ENCODE results near the gene CHID1. TPM values are rescaled to one million over a fixed set of nuclear protein-coding genes. Genes with fewer than 3 reads are reported as not detected.

The CHID1 gene
- 95.5 and 120 TPM in 2 replicates for polyA plus RNA-seq (2011; rRNA removed)
- 54.1 and 64.8 TPM in 2 replicates for polyA minus RNA-seq (2011; rRNA and poly(A)+ RNA removed)

DNA sequence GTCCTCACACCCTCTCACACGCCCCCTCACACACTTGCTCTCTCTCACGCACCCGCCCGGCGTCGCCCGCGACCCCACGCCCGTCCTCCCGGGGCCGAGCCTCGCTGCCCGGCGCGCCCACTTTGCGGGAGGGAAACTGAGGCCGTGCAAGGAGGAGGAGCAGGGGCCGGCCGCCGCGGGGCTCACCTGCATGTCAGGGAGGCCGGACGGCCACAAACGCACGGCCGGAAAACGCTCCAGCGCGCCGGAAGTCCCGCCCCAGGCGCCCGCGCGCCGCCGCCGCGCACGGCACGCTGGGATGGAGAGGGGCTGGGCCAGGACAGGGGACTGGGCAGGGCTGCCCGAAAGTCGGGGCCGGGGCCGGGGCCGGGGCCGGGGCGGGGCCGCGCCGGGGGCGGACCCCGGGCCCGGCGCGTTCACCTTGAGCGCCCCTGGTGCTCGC is at the start of gene CHID1:
TSS of gene CHID1 (minus strand) at position 222 of the 442 bp plus-strand sequence. CDS start 5,994 bp downstream, outside the sequence.
- ChIA-PET POLR2A (interaction anchor here (0.7 kb wide), 1 partner anchor 67 kb away, joined by 3 read pairs; no protein-coding TSS in a partner anchor), CTCF (no interaction called here)
- Histone ChIP-seq H3K4me3 (ENCODE audit: low read depth, low read length) (peak within 1 kb of the TSS; percentile 87), H3K27me3 (ENCODE audit: control insufficient read depth, insufficient read depth, low read length) (no peaks in the 10 kb centered on the region), H3K9me3 (ENCODE audit: control insufficient read depth, insufficient read depth, low read length) (no peaks in the 10 kb centered on the region; the same call in 1 of the 2 replicates), H3K27ac (ENCODE audit: low read depth, low read length) (peak within 1 kb of the TSS; percentile 73)
- no peak for DNase-seq (ENCODE audit: low read depth, low spot score)
- TF ChIP-seq, protein P1, sequence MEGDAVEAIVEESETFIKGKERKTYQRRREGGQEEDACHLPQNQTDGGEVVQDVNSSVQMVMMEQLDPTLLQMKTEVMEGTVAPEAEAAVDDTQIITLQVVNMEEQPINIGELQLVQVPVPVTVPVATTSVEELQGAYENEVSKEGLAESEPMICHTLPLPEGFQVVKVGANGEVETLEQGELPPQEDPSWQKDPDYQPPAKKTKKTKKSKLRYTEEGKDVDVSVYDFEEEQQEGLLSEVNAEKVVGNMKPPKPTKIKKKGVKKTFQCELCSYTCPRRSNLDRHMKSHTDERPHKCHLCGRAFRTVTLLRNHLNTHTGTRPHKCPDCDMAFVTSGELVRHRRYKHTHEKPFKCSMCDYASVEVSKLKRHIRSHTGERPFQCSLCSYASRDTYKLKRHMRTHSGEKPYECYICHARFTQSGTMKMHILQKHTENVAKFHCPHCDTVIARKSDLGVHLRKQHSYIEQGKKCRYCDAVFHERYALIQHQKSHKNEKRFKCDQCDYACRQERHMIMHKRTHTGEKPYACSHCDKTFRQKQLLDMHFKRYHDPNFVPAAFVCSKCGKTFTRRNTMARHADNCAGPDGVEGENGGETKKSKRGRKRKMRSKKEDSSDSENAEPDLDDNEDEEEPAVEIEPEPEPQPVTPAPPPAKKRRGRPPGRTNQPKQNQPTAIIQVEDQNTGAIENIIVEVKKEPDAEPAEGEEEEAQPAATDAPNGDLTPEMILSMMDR (IDR thresholded peaks at IDR 0.05; ENCODE audit: low read depth, low read length), result no peak

DNA sequence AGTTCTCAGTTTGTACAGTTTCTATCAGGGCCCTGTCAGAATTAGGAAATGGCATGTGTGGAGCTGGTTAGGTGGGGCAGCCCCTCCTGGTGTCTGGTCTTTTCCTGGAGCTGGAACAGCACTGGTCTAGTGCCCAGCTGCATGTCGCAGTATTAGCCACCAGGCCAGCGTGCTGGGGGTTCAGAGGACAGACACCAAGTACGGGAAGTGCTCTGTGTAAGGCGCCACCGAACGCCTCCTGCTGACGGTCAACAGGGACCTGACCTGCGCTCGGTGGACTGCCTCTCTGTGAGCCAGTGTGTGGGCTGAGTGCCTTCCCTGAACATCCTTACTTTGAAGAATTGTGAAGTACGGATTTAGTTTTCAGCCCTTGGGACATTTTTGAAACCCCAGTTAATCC is 49.0 kb upstream of the CHID1 start:
- Histone ChIP-seq H3K9me3 (ENCODE audit: control insufficient read depth, insufficient read depth, low read length) (no peaks in the 10 kb centered on the region), H3K27me3 (ENCODE audit: control insufficient read depth, insufficient read depth, low read length) (no peaks in the 10 kb centered on the region), H3K4me3 (ENCODE audit: low read depth, low read length) (no peak overlapping the region), H3K27ac (ENCODE audit: low read depth, low read length) (no peak overlapping the region)
- TF ChIP-seq, protein P1 (IDR thresholded peaks at IDR 0.05; ENCODE audit: low read depth, low read length), result no peak
- ChIA-PET POLR2A (no interaction called here), CTCF (no interaction called here)
- no peak for DNase-seq (ENCODE audit: low read depth, low spot score)

DNA sequence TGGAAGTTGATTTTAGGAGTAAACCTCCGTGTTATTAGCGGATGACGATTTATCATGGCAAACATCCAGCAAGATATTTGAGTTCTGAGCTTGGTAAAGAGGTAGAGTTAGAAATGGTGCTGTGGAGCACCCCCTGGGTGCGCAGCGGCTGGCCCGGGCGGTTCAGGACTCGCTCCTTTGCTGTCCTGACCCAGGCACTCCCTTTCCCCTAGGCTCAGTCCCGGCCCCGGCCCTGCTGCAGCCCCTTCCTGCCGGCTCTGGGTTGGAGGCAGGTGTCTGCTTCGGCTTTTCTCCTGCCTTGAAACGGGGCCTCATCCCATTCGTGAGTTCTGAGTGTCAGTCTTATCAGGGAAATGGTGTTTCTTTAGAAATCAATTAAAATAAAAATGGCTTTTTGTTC is 48.4 kb upstream of the CHID1 start:
- CTCF ChIA-PET, result no interaction called here
- POLR2A ChIA-PET, result no interaction called here
- DNase-seq (ENCODE audit: low read depth, low spot score), result no peak
- H3K27me3 ChIP-seq (ENCODE audit: control insufficient read depth, insufficient read depth, low read length), result no peaks in the 10 kb centered on the region
- TF ChIP-seq, protein P1 (IDR thresholded peaks at IDR 0.05; ENCODE audit: low read depth, low read length), result no peak
- no peak overlapping the region for H3K27ac ChIP-seq (ENCODE audit: low read depth, low read length)
- no peaks in the 10 kb centered on the region for H3K9me3 ChIP-seq (ENCODE audit: control insufficient read depth, insufficient read depth, low read length)
- H3K4me3 ChIP-seq (ENCODE audit: low read depth, low read length), result no peak overlapping the region

DNA sequence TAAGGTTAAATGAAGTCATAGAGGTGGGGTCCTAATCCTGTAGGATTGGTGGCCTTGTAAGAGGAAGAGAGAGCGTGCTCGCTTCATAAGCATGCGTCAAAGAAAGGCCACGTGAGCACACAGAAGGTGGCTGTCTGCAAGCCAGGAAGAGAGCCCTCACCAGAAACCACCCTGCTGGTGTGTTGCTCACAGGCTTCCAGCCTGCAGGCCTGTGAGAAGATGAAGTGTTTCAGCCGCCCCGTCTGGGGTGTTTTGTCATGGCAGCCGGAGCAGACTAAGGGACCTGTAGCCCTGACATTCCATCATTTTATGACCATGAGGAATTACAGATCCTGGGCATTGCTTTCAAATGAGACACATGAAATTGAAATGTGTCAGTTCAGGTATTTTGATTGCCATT is 47.5 kb upstream of the CHID1 start:
- POLR2A ChIA-PET, result no interaction called here
- H3K27ac ChIP-seq (ENCODE audit: low read depth, low read length), result no peak overlapping the region
- no peaks in the 10 kb centered on the region for H3K9me3 ChIP-seq (ENCODE audit: control insufficient read depth, insufficient read depth, low read length)
- CTCF ChIA-PET, result no interaction called here
- no peak for DNase-seq (ENCODE audit: low read depth, low spot score)
- no peak overlapping the region for H3K4me3 ChIP-seq (ENCODE audit: low read depth, low read length)
- no peaks in the 10 kb centered on the region for H3K27me3 ChIP-seq (ENCODE audit: control insufficient read depth, insufficient read depth, low read length)
- TF ChIP-seq, protein P1 (IDR thresholded peaks at IDR 0.05; ENCODE audit: low read depth, low read length), result no peak

DNA sequence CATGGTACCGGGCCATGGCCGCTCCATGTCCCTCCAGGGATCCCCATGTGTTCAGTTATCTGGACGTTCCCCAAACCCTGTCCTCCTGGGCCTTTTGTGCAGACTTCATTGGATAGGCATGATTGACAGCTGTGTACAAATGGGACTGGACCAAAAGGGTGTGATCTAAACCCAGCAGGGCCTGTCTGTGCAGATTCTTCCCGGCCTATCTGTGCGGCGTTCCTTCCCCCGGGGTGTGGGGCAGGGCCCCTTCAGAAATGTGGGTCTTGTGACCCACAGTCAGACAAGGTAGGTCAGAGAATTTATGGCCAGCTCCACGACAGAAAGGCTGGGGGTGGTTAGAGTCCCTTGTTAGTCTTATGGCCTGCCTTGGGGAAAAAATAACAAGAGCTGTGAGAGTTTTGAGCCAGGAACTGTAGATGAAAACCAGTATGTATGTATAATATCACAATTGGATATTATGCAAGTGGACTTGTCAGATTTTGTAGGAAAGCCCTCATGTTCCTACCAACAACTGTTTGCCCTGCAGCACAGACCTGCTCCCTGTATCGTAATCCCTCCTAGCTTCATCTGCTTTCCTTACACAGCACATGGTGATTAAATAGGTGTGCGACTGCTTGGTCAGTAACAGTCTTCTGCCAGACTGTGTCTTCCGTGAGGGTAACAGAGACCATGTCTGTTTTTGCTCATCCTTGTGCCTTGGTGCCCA is 46.8 kb upstream of the CHID1 start:
- CTCF ChIA-PET, result no interaction called here
- Histone ChIP-seq H3K4me3 (ENCODE audit: low read depth, low read length) (no peak overlapping the region), H3K27me3 (ENCODE audit: control insufficient read depth, insufficient read depth, low read length) (no peaks in the 10 kb centered on the region), H3K9me3 (ENCODE audit: control insufficient read depth, insufficient read depth, low read length) (no peaks in the 10 kb centered on the region), H3K27ac (ENCODE audit: low read depth, low read length) (no peak overlapping the region)
- TF ChIP-seq, protein P1 (IDR thresholded peaks at IDR 0.05; ENCODE audit: low read depth, low read length), result no peak
- POLR2A ChIA-PET, result no interaction called here
- no peak for DNase-seq (ENCODE audit: low read depth, low spot score)
